ENCODE results near the gene ABCC5. TPM values are rescaled to one million over a fixed set of nuclear protein-coding genes. Genes with fewer than 3 reads are reported as not detected.

The ABCC5 gene
- total and polyA plus RNA-seq, 5 donors from 2014 or later, result 12.4 to 27.1 (median 14.1) TPM

DNA sequence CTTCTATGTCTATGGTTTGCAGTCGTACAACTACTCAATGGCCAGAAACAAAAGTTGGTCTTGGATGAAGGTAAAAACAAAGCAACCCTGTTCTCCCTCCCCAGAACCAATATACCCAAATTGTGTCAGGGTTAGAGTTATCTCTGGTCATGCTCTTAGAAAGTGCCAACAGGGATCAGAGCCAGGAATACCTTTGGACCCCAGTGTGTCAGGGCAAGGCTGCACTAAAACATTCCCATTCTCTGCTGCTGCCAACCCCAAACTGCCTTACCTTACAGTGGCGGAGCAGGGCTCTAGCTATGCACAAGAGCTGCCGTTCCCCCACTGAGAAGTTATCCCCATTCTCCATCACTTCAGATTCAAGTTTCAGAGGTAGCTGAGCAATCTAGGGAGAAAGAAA is 90.6 kb downstream of the ABCC5 start:
- Mint-ChIP-seq H3K9me3 (no peaks in the 10 kb centered on the region), H3K4me3 (no peak overlapping the region), H3K4me1 (peaks cover 0 to 2% (median 0%) of the 10 kb centered on the region in 4 donors), H3K36me3 (peaks cover 40% of the 10 kb centered on the region), H3K27me3 (no peaks in the 10 kb centered on the region), H3K27ac (no peak overlapping the region)
- H3K9me3 ChIP-seq (ENCODE audit: control insufficient read depth in 2 of 2, low read length in 2 of 2), result no peaks in the 10 kb centered on the region
- no peak overlapping the region for H3K4me3 ChIP-seq (ENCODE audit: low read depth, low read length)
- H3K4me1 ChIP-seq (ENCODE audit: control insufficient read depth, insufficient read depth, low read length, poor library complexity, severe bottlenecking), result no peaks in the 10 kb centered on the region
- peaks cover 16% of the 10 kb centered on the region for H3K36me3 ChIP-seq (ENCODE audit: control insufficient read depth, insufficient read depth, low read length)
- DNase-seq, result no peak
- no peak overlapping the region for H3K27ac ChIP-seq (ENCODE audit: insufficient read depth, low read length, poor library complexity, severe bottlenecking)
- H3K27me3 ChIP-seq (ENCODE audit: control insufficient read depth, insufficient read depth, low read length), result no peaks in the 10 kb centered on the region
- ATAC-seq (ENCODE audit: low read depth in 2 of 2), result no peak

DNA sequence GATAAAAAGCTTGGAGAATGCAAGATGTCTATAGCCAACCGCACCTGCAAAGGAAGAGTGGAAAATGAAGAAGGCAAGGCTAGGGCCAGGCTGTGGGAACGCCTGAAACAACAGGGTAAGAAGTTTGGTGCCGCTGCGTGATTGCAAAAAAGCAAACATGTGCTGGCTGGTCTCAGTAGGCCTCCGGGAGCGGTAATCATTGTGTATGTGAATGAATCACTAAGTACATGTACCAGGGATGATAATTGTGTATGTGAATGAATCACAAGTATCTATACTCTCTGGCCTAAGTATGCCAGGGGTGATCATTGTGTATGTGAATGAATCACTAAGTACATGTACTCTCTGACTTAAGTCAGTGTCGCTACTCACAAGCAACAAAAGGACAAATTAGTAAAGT is 92.7 kb downstream of the ABCC5 start:
- Mint-ChIP-seq H3K9me3 (no peaks in the 10 kb centered on the region), H3K27me3 (no peaks in the 10 kb centered on the region), H3K36me3 (peaks cover 50% of the 10 kb centered on the region), H3K27ac (peak overlapping the region in 1 of 3 donors; percentile 17), H3K4me3 (no peak overlapping the region), H3K4me1 (no peaks in the 10 kb centered on the region)
- ATAC-seq (ENCODE audit: low read depth in 2 of 2), result no peak
- H3K9me3 ChIP-seq (ENCODE audit: control insufficient read depth in 2 of 2, low read length in 2 of 2), result no peaks in the 10 kb centered on the region
- H3K4me3 ChIP-seq (ENCODE audit: low read depth, low read length), result no peak overlapping the region
- H3K27ac ChIP-seq (ENCODE audit: insufficient read depth, low read length, poor library complexity, severe bottlenecking), result no peak overlapping the region
- H3K4me1 ChIP-seq (ENCODE audit: control insufficient read depth, insufficient read depth, low read length, poor library complexity, severe bottlenecking), result no peaks in the 10 kb centered on the region
- peaks cover 16% of the 10 kb centered on the region for H3K36me3 ChIP-seq (ENCODE audit: control insufficient read depth, insufficient read depth, low read length)
- no peaks in the 10 kb centered on the region for H3K27me3 ChIP-seq (ENCODE audit: control insufficient read depth, insufficient read depth, low read length)
- no peak for DNase-seq

DNA sequence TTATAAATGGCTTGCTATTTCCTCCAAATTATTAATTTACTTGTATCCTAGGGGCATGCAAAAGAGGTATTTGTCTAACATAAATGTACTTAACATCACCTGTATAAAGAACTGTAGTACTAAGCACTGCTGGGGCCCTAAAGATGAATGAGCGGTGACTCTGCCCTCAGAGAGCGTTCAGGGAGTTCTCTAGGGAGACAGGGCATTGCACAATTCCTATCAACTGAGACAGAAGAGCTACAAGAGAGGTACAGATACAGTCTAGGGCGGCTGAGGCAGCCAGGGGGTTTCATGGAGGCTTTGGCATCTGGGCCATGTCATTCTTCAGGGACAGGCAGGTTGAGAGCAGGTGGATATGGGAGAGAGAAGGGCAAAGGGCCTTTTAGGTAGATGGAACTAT is 93.1 kb downstream of the ABCC5 start:
- Histone ChIP-seq H3K27me3 (ENCODE audit: control insufficient read depth, insufficient read depth, low read length) (no peaks in the 10 kb centered on the region), H3K36me3 (ENCODE audit: control insufficient read depth, insufficient read depth, low read length) (peaks cover 16% of the 10 kb centered on the region), H3K9me3 (ENCODE audit: control insufficient read depth in 2 of 2, low read length in 2 of 2) (no peaks in the 10 kb centered on the region), H3K4me3 (ENCODE audit: low read depth, low read length) (no peak overlapping the region), H3K27ac (ENCODE audit: insufficient read depth, low read length, poor library complexity, severe bottlenecking) (no peak overlapping the region), H3K4me1 (ENCODE audit: control insufficient read depth, insufficient read depth, low read length, poor library complexity, severe bottlenecking) (no peaks in the 10 kb centered on the region)
- DNase-seq (no peak), ATAC-seq (ENCODE audit: low read depth in 2 of 2) (no peak)
- Mint-ChIP-seq H3K36me3 (peaks cover 47% of the 10 kb centered on the region), H3K9me3 (no peaks in the 10 kb centered on the region), H3K27me3 (no peaks in the 10 kb centered on the region), H3K4me1 (no peaks in the 10 kb centered on the region), H3K4me3 (no peak overlapping the region), H3K27ac (peak overlapping the region in 2 of 3 donors; percentile 17 to 70)

DNA sequence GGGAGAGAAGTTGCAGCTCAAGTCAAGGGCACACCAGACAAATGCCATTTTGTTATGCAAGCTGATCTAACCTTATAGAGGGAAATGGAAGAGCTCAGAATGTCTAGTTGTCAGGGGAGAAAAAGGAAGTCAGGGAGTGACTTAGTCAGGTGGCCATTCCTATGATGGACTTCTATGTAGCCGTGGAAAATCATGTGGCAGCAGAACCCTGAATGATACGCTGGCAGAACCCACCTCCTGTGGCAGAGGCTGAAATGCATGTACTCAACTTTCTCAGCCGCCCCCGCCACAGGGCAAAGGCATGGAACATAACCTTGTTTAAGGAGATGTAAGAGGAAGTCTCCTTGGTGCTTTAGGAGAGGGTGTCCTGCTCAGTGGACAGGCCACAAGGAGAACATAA is 95.3 kb downstream of the ABCC5 start:
- no peaks in the 10 kb centered on the region for H3K27me3 ChIP-seq (ENCODE audit: control insufficient read depth, insufficient read depth, low read length)
- Mint-ChIP-seq H3K27me3 (no peaks in the 10 kb centered on the region), H3K4me1 (no peaks in the 10 kb centered on the region), H3K27ac (no peak overlapping the region), H3K4me3 (no peak overlapping the region), H3K36me3 (peaks cover 41% of the 10 kb centered on the region), H3K9me3 (no peaks in the 10 kb centered on the region)
- H3K4me3 ChIP-seq (ENCODE audit: low read depth, low read length), result no peak overlapping the region
- H3K9me3 ChIP-seq (ENCODE audit: control insufficient read depth in 2 of 2, low read length in 2 of 2), result no peaks in the 10 kb centered on the region
- DNase-seq (no peak), ATAC-seq (ENCODE audit: low read depth in 2 of 2) (no peak)
- no peaks in the 10 kb centered on the region for H3K4me1 ChIP-seq (ENCODE audit: control insufficient read depth, insufficient read depth, low read length, poor library complexity, severe bottlenecking)
- no peak overlapping the region for H3K27ac ChIP-seq (ENCODE audit: insufficient read depth, low read length, poor library complexity, severe bottlenecking)
- H3K36me3 ChIP-seq (ENCODE audit: control insufficient read depth, insufficient read depth, low read length), result peaks cover 16% of the 10 kb centered on the region

DNA sequence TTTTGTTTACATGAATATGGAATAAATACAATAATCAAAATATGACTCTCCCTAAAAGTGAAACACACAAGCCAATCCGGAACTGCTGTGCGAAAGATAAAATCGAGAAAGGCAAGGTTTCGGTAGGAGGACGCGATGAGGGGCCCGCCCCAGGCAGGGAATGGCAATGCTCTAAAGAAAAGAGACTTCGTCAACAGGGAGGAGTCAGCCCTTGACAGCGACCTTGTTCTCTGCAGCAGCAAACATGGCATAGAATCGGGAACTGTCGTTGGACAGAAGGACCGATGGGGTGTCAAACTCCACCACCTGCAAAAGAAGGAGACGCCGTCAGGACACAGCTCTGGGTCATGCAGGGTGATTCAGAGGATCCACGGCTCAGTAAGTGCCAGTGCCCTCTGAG is 96.6 kb downstream of the ABCC5 start:
- H3K4me1 Mint-ChIP-seq, result no peaks in the 10 kb centered on the region
- DNase-seq (no peak), ATAC-seq (ENCODE audit: low read depth in 2 of 2) (no peak)
- Histone ChIP-seq H3K9me3 (ENCODE audit: control insufficient read depth in 2 of 2, low read length in 2 of 2) (no peaks in the 10 kb centered on the region), H3K27ac (ENCODE audit: insufficient read depth, low read length, poor library complexity, severe bottlenecking) (no peak overlapping the region), H3K36me3 (ENCODE audit: control insufficient read depth, insufficient read depth, low read length) (peaks cover 12% of the 10 kb centered on the region), H3K4me3 (ENCODE audit: low read depth, low read length) (no peak overlapping the region), H3K27me3 (ENCODE audit: control insufficient read depth, insufficient read depth, low read length) (no peaks in the 10 kb centered on the region), H3K4me1 (ENCODE audit: control insufficient read depth, insufficient read depth, low read length, poor library complexity, severe bottlenecking) (no peaks in the 10 kb centered on the region)
- H3K9me3 Mint-ChIP-seq, result no peaks in the 10 kb centered on the region
- H3K27me3 Mint-ChIP-seq, result no peaks in the 10 kb centered on the region
- peaks cover 38% of the 10 kb centered on the region for H3K36me3 Mint-ChIP-seq
- H3K27ac Mint-ChIP-seq, result no peak overlapping the region
- no peak overlapping the region for H3K4me3 Mint-ChIP-seq

DNA sequence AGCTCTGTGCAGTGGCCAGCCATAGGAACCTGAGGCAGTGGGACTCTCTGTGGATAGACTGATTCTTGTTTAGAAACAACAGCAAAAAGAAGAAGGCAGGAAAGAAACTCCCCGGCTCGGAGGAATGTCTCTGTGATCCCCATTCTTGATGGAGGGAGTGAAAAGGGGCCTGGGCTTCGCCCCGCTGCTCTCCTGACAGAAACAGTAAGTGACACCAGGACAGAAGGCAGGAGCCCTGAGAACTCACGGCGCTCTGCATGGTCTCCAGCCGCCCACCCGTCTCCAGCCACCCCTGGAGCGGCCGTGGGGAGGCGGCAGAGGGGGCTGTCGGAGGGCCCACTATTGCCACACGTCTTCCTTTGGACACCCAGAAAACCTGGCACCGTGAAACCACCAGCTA is 97.3 kb downstream of the ABCC5 start:
- no peak overlapping the region for H3K4me3 Mint-ChIP-seq
- no peak for ATAC-seq (ENCODE audit: low read depth in 2 of 2)
- no peaks in the 10 kb centered on the region for H3K9me3 Mint-ChIP-seq
- no peak overlapping the region for H3K27ac ChIP-seq (ENCODE audit: insufficient read depth, low read length, poor library complexity, severe bottlenecking)
- H3K27me3 ChIP-seq (ENCODE audit: control insufficient read depth, insufficient read depth, low read length), result no peaks in the 10 kb centered on the region
- H3K4me3 ChIP-seq (ENCODE audit: low read depth, low read length), result no peak overlapping the region
- H3K4me1 ChIP-seq (ENCODE audit: control insufficient read depth, insufficient read depth, low read length, poor library complexity, severe bottlenecking), result no peaks in the 10 kb centered on the region
- H3K27me3 Mint-ChIP-seq, result no peaks in the 10 kb centered on the region
- H3K4me1 Mint-ChIP-seq, result no peaks in the 10 kb centered on the region
- peaks cover 11% of the 10 kb centered on the region for H3K36me3 ChIP-seq (ENCODE audit: control insufficient read depth, insufficient read depth, low read length)
- peaks cover 38% of the 10 kb centered on the region for H3K36me3 Mint-ChIP-seq
- no peak for DNase-seq
- H3K27ac Mint-ChIP-seq, result no peak overlapping the region
- H3K9me3 ChIP-seq (ENCODE audit: control insufficient read depth in 2 of 2, low read length in 2 of 2), result no peaks in the 10 kb centered on the region

DNA sequence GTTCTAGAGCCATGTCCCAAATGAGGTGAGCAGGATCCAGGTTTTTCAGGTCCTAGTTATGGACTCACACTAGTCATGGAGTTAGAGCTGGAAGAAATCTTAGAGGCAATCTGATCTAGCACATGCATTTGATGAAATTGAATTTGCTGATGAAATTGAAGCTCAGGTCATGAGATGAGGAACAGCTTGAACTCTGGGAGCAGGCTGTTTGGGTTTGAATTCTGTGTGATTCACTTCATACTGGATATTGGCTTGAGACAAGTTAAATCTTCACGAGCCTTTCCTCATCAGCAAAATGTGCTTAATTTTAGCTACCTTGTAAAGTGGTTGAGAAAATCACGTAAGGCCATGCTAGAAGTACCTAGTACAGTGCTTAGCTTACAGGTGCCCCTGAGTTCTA is 99.5 kb downstream of the ABCC5 start:
- no peak overlapping the region for H3K4me3 ChIP-seq (ENCODE audit: low read depth, low read length)
- Mint-ChIP-seq H3K27ac (no peak overlapping the region), H3K4me1 (no peaks in the 10 kb centered on the region), H3K27me3 (no peaks in the 10 kb centered on the region), H3K4me3 (no peak overlapping the region), H3K9me3 (no peaks in the 10 kb centered on the region), H3K36me3 (peaks cover 25% of the 10 kb centered on the region)
- H3K9me3 ChIP-seq (ENCODE audit: control insufficient read depth in 2 of 2, low read length in 2 of 2), result no peaks in the 10 kb centered on the region
- no peaks in the 10 kb centered on the region for H3K4me1 ChIP-seq (ENCODE audit: control insufficient read depth, insufficient read depth, low read length, poor library complexity, severe bottlenecking)
- H3K27ac ChIP-seq (ENCODE audit: insufficient read depth, low read length, poor library complexity, severe bottlenecking), result no peak overlapping the region
- no peaks in the 10 kb centered on the region for H3K27me3 ChIP-seq (ENCODE audit: control insufficient read depth, insufficient read depth, low read length)
- DNase-seq (no peak), ATAC-seq (ENCODE audit: low read depth in 2 of 2) (no peak)
- H3K36me3 ChIP-seq (ENCODE audit: control insufficient read depth, insufficient read depth, low read length), result peaks cover 4% of the 10 kb centered on the region

DNA sequence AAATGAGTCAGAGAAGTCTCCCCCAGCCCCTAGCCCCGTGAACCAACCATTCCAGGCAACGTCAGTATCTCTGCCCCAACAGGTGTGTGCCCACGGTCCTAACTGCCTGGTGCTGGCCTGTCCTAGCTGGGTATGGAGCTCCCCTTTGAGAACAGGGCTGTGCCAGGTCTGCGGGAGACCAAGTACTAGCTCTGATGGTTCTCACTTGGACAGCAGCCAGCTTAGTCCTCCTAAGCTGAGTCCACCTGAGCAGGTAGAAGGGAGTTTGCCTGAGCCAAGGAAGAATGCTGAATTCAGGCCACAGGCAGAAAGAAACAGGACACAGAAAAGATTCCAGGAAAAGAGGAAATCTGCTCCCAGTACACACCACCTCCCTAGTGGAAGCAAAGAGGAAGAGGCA is 99.9 kb downstream of the ABCC5 start:
- Histone ChIP-seq H3K27ac (ENCODE audit: insufficient read depth, low read length, poor library complexity, severe bottlenecking) (no peak overlapping the region), H3K4me3 (ENCODE audit: low read depth, low read length) (no peak overlapping the region), H3K9me3 (ENCODE audit: control insufficient read depth in 2 of 2, low read length in 2 of 2) (no peaks in the 10 kb centered on the region), H3K27me3 (ENCODE audit: control insufficient read depth, insufficient read depth, low read length) (no peaks in the 10 kb centered on the region), H3K36me3 (ENCODE audit: control insufficient read depth, insufficient read depth, low read length) (no peaks in the 10 kb centered on the region), H3K4me1 (ENCODE audit: control insufficient read depth, insufficient read depth, low read length, poor library complexity, severe bottlenecking) (no peaks in the 10 kb centered on the region)
- Mint-ChIP-seq H3K4me1 (no peaks in the 10 kb centered on the region), H3K36me3 (peaks cover 21% of the 10 kb centered on the region), H3K27ac (no peak overlapping the region), H3K27me3 (no peaks in the 10 kb centered on the region), H3K9me3 (no peaks in the 10 kb centered on the region), H3K4me3 (no peak overlapping the region)
- ATAC-seq (ENCODE audit: low read depth in 2 of 2), result no peak
- no peak for DNase-seq
